NT2/D1 (cell line): ENCODE results near the gene RABGAP1.
A peak's percentile ranks its signal among the peaks of the same experiment; 100 is the strongest.

Source experiments
- DNase-seq: peaks from one replicate; pipeline ENCODE4 v3.0.0-alpha.2; 2011; ENCODE audit warnings: low read depth, low spot score
- H3K27me3 ChIP-seq: 2 replicates; pipeline ENCODE4 v1.6.0; 2011; ENCODE audit warnings: mild to moderate bottlenecking; ENCODE audit not compliant: insufficient read length, insufficient read depth
- H3K36me3 ChIP-seq: 2 replicates; pipeline ENCODE4 v1.6.1; 2011; ENCODE audit warnings: mild to moderate bottlenecking, low read length, mixed read lengths; ENCODE audit not compliant: insufficient read depth, insufficient read length
- H3K4me1 ChIP-seq: 2 replicates; pipeline ENCODE4 v1.5.1; 2011; ENCODE audit not compliant: insufficient read depth, insufficient read length
- H3K4me3 ChIP-seq: 2 replicates; pipeline ENCODE4 v1.5.1; 2011; ENCODE audit warnings: low read depth; ENCODE audit not compliant: insufficient read length
- H3K9ac ChIP-seq: 2 replicates; pipeline ENCODE4 v1.6.0; 2011; ENCODE audit warnings: low read depth; ENCODE audit not compliant: insufficient read length
- H3K9me3 ChIP-seq: 2 replicates; pipeline ENCODE4 v1.5.1; 2011; ENCODE audit warnings: mild to moderate bottlenecking, low read length; ENCODE audit not compliant: insufficient read depth
- SUZ12 ChIP-seq: IDR thresholded peaks from 2 replicates; pipeline ENCODE4 v1.6.1; 2011; ENCODE audit not compliant: insufficient read length, insufficient read depth; ENCODE audit errors: extremely low read depth
- YY1 ChIP-seq: IDR thresholded peaks from 2 replicates; pipeline ENCODE4 v1.6.1; 2011; ENCODE audit not compliant: insufficient read length, insufficient read depth
- ZNF274 ChIP-seq: IDR thresholded peaks from 2 replicates; pipeline ENCODE4 v1.6.1; 2011; ENCODE audit warnings: mild to moderate bottlenecking, low read depth, low read length

The RABGAP1 gene

DNA sequence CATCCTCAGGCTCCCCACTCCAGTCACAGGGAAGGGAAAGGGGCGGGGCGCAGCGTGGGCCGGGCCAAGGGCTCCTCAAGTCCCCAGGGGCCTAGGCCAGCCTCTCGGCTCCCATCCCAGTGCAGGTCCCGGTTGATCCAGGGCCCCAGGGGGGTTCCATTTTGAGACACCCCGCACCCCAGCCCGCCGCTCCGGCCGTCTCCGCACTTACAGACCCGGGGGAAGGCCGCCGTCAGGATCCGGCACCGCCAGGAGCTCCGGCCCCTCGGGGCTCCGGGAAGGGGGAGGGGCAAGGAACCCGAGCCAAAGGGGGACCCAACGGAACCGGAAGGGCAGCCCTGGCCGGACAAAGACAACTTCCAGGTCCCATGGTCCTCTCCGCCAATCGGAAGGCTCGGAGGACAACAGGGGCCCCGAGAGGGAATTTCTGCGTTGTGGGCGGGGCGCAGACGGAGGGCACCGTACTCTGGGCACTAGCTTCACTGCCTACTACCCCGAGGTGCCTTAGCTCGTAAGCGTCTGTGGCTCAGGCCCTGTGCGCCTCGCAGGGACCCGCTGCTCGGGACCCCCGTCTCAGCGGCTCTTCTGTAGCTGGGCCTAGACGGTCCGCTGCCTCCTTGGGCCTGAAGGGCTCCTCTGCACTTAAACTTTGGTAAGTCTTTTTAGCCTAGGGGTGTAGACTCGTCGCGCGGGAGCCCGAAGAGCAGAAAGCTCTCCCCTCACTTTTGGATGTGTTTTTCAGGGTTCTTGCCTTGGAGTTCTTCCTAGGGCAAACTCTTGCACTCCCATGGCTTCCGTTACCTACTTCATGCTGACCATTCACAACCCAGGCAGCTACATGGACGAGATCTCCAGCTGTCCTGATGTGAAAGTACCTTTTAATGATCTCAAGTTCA is 9.3 kb upstream of the RABGAP1 start, which contains the start of gene ZBTB26:
TSS of gene ZBTB26 (minus strand) at position 287 of the 896 bp plus-strand sequence. CDS start 11,578 bp downstream, outside the sequence.
- Histone ChIP-seq H3K9ac (peak within 1 kb of the TSS; percentile 94), H3K9me3 (no peaks in the 10 kb centered on the region), H3K4me1 (no peaks in the 10 kb centered on the region), H3K4me3 (peak within 1 kb of the TSS; percentile 89), H3K27me3 (no peaks in the 10 kb centered on the region), H3K36me3 (peaks cover 23% of the 10 kb centered on the region)
- peak; percentile 89 for DNase-seq
- TF ChIP-seq YY1 (no peak), SUZ12 (no peak), ZNF274 (no peak)

DNA sequence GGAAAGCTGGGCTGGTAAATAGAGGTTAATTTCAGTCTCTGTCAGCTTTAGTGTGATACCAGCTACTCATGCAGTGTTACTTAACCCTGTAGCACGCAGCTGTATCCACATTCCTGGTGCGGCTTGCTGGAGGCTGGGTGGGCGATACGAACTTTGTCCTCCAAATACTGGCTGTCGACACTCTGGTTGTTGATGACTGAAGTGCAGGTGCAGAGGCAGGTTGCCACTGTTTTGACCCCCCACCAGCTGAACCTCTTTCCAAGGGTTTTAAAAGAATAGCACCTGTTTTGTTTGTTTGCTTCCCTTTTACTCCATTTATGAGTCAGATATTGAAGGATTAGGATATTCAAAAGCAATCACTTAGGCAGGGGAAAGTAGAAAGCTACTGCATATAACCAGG is 4.4 kb upstream of the RABGAP1 start:
- DNase-seq: no peak
- no peaks in the 10 kb centered on the region for H3K4me1 ChIP-seq
- H3K9me3 ChIP-seq: no peaks in the 10 kb centered on the region
- H3K36me3 ChIP-seq: peaks cover 46% of the 10 kb centered on the region
- no peak overlapping the region for H3K4me3 ChIP-seq
- H3K27me3 ChIP-seq: no peaks in the 10 kb centered on the region
- H3K9ac ChIP-seq: no peak overlapping the region
- TF ChIP-seq ZNF274 (no peak), YY1 (no peak), SUZ12 (no peak)

DNA sequence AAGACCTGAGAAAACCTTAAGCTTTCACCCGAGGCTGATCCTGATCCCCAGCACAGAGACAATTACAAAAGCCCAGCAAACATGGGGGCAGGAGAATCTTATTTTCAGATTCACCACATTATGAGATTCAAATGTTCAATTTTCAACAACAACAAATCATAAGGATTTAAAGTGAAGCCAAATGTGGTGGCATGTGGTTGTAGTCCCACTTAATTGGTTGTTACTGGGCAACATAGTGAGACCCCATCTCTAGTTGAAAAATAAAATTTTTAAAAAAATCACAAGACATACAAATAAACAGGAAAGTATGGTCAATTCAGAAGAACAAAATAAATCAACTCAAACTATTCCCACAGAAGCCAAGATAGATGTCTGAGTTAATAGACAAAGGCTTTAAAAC is 3.9 kb upstream of the RABGAP1 start:
- H3K9ac ChIP-seq: no peak overlapping the region
- H3K4me1 ChIP-seq: no peaks in the 10 kb centered on the region
- H3K4me3 ChIP-seq: no peak overlapping the region
- peaks cover 46% of the 10 kb centered on the region for H3K36me3 ChIP-seq
- H3K9me3 ChIP-seq: no peaks in the 10 kb centered on the region
- no peak for DNase-seq
- no peak for TF ChIP-seq YY1
- TF ChIP-seq SUZ12: no peak
- no peaks in the 10 kb centered on the region for H3K27me3 ChIP-seq

DNA sequence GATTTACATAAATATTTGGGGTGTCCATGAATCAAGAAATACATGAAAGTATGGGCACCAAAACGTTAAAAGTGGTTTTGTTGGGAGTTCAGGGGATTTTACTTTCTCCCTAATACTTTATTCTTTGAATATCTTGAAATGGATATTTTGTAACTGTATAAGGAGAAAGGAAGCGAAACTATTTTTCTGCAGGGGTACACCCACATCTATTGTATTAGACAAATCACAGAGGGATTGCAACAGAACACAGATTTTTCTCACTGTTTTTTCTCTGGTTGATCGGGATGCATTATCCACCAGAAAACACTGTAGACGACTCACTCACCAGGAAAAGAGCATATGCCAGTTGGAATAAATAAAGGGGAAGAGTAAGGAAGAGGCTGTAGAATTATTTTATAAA is 1.2 kb upstream of the RABGAP1 start:
- H3K36me3 ChIP-seq: peaks cover 46% of the 10 kb centered on the region
- no peaks in the 10 kb centered on the region for H3K27me3 ChIP-seq
- TF ChIP-seq SUZ12 (no peak), ZNF274 (no peak), YY1 (no peak)
- H3K9ac ChIP-seq: no peak overlapping the region
- no peaks in the 10 kb centered on the region for H3K4me1 ChIP-seq
- DNase-seq: no peak
- H3K4me3 ChIP-seq: no peak overlapping the region
- no peaks in the 10 kb centered on the region for H3K9me3 ChIP-seq

DNA sequence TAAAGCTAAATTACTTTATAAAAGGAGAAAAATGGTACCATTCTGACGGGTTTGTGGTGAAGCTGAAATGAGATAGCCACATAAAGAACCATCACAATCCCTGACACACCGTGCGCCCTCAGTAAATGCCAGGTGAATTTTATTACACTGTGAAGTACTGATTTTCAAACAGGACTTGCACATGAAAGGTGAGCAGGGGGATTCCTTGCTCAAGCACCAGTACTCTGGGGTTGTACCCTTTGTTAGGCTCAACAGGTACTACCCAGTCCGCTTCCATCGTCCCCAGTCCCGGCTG is 419 bp upstream of the RABGAP1 start:
- Histone ChIP-seq H3K4me3 (peak overlapping the region; percentile 27), H3K27me3 (no peaks in the 10 kb centered on the region), H3K36me3 (peaks cover 50% of the 10 kb centered on the region), H3K9me3 (no peaks in the 10 kb centered on the region), H3K9ac (peak overlapping the region; percentile 69), H3K4me1 (no peaks in the 10 kb centered on the region)
- no peak for TF ChIP-seq YY1
- TF ChIP-seq ZNF274: no peak
- no peak for TF ChIP-seq SUZ12
- DNase-seq: no peak

DNA sequence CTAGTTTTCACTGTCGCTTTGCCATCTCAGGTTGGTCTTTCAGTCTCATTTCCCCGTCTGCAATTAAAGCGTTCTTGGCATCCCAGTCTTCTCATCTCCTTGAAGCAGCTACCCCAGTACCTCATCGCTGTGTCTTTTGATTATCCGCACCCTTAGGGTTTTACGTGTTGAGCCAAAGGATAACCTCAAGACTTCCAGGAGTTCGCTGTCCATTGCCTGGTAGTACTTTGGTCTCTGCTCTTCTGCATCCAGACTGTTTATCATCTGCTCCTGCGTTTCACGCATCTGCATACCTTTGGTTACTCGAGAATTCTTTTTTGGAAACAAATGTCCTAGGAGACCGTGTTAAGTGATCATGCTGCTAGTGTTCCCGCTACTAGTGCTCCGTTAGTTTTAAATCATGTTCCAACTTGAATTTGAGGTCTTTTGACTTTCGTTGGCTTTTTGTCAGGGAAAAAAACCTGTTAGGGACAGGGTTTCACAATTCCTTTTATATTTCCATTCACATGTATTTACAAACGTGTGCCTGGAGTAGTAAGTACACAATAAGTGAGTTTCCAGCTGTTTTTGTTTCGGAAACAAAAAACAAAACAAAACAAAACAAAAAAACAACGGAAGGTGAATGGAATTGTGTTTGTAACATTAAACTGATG is 888 bp downstream of the RABGAP1 start:
- Histone ChIP-seq H3K27me3 (no peaks in the 10 kb centered on the region), H3K9ac (peak overlapping the region; percentile 89), H3K4me1 (no peaks in the 10 kb centered on the region), H3K9me3 (no peaks in the 10 kb centered on the region), H3K4me3 (peak overlapping the region; percentile 73), H3K36me3 (peaks cover 46% of the 10 kb centered on the region)
- TF ChIP-seq ZNF274: no peak
- no peak for TF ChIP-seq YY1
- no peak for TF ChIP-seq SUZ12
- no peak for DNase-seq

DNA sequence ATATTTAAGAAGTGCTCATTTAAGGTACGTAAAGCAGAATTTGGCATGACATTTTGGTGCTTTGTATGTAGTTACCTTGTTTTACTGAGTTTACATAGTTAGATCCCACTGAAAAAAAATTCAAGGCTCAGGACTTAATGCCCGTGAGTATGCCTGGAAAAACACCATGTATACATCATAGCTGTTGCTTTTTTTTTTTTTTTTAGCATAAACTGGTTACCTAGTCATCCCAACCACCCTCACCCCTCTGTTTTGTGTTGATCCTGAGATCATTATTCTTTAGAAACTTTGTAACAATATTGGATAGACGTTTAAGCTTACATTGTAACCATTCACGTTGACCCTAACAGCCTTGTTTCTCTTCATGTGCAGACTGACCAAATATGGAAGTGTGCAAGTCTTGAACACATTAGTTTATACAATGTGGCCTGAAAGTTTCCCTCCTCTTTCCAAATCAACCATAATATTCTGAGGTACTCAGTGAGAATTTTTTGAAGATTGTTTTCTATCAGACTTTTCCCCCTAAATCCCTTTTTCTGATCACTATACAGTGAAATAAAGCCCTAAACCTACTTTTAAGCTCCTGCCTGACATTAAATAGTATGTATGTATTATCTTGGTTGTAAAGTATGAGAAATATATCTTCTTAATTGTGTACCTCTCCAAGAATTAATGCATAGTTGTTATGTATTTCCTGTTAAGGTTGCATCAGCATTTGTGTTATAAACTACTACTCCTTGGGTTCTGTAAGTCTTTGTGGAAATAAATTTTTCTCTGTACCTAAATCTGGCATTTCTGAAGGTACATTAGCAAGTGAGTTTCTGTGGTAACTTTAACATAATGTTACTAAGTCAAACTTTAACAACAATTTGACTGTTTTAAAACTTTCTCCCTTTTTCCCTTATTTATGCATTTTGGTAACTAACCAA is 4.4 kb downstream of the RABGAP1 start:
- no peaks in the 10 kb centered on the region for H3K9me3 ChIP-seq
- DNase-seq: no peak

More for the DNA sequence above, 4.4 kb downstream of the RABGAP1 start:
- TF ChIP-seq YY1 (no peak), ZNF274 (no peak), SUZ12 (no peak)
- Histone ChIP-seq H3K4me3 (no peak overlapping the region), H3K36me3 (peaks cover 18% of the 10 kb centered on the region), H3K27me3 (no peaks in the 10 kb centered on the region), H3K4me1 (no peaks in the 10 kb centered on the region), H3K9ac (no peak overlapping the region)
